ENCODE data around the gene SLC6A1. TPM values are rescaled to one million over a fixed set of nuclear protein-coding genes. Genes with fewer than 3 reads are reported as not detected.

Gene SLC6A1
- total RNA-seq, 1 experiment from 2014 or later, result not detected

GRCh38 chr3:10998542-10998941 is 6.0 kb downstream of the SLC6A1 start:
- Histone ChIP-seq H3K79me1 (ENCODE audit: insufficient read depth, low read depth, low read length, poor library complexity, severe bottlenecking) (no peaks in the 10 kb centered on the region), H3K18ac (ENCODE audit: insufficient read length, low read depth, low read length) (no peak overlapping the region), H3K23ac (ENCODE audit: insufficient read length, low read depth, low read length) (no peak overlapping the region), H4K5ac (ENCODE audit: insufficient read length, low read depth, low read length) (no peak overlapping the region), H3K79me2 (ENCODE audit: insufficient read depth, low read length) (no peaks in the 10 kb centered on the region), H2AK5ac (ENCODE audit: insufficient read length, low read length) (no peak overlapping the region), H2BK5ac (ENCODE audit: insufficient read length, low read length) (no peak overlapping the region), H3K4me2 (ENCODE audit: insufficient read depth, insufficient read length, low read length) (no peak overlapping the region), H2BK20ac (ENCODE audit: low read depth, low read length, poor library complexity, severe bottlenecking) (no peak overlapping the region), H3K9ac (ENCODE audit: extremely low read depth, insufficient read length, low read length) (no peak overlapping the region), H3K27ac (ENCODE audit: insufficient read length, low read depth, low read length) (no peak overlapping the region), H2BK120ac (ENCODE audit: low read depth, low read length, poor library complexity, severe bottlenecking) (no peak overlapping the region), H3T11ph (ENCODE audit: low read length) (no peak overlapping the region), H4K20me1 (ENCODE audit: control insufficient read depth, insufficient read depth, insufficient read length) (no peaks in the 10 kb centered on the region), H3K23me2 (ENCODE audit: insufficient read length, low read depth, low read length, poor library complexity, severe bottlenecking) (no peaks in the 10 kb centered on the region), H3K4me1 (ENCODE audit: insufficient read depth, low read length) (no peaks in the 10 kb centered on the region), H2BK12ac (ENCODE audit: insufficient read length, low read depth, low read length) (no peak overlapping the region), H4K91ac (ENCODE audit: insufficient read length, low read depth, low read length) (no peak overlapping the region), H2BK15ac (ENCODE audit: low read depth, low read length) (no peak overlapping the region), H3K27me3 (ENCODE audit: insufficient read depth, low read length) (peaks cover 20% of the 10 kb centered on the region; the same call in 1 of the 2 replicates), H4K8ac (replicated peaks; ENCODE audit: insufficient read length, low read depth, low read length) (no peak overlapping the region), H3K14ac (ENCODE audit: insufficient read depth, low read length) (no peak overlapping the region; the same call in 1 of the 2 replicates), H3K4ac (ENCODE audit: low read depth, low read length) (no peak overlapping the region), H3K9me3 (ENCODE audit: control insufficient read depth, low read depth, low read length) (no peaks in the 10 kb centered on the region), H3K56ac (ENCODE audit: insufficient read length, low read depth, low read length) (no peak overlapping the region), H2AFZ (ENCODE audit: low read length) (no peak overlapping the region)
- H3K4me1 Mint-ChIP-seq, result peaks cover 1 to 15% of the 10 kb centered on the region in 2 experiments; a peak in 3 of 4 replicates
- H3K27me3 Mint-ChIP-seq (ENCODE audit: low read depth), result peaks cover 75% of the 10 kb centered on the region
- H3K27ac Mint-ChIP-seq, result no peak overlapping the region
- no peaks in the 10 kb centered on the region; a peak in 1 of 7 replicates for H3K36me3 Mint-ChIP-seq (ENCODE audit: insufficient read depth in 1 of 3, low read depth in 3 of 3)
- TF ChIP-seq CTCF (conservative IDR thresholded peaks at IDR 0.05), result no peak
- DNase-seq, result no peak
- H3K9me3 Mint-ChIP-seq, result no peaks in the 10 kb centered on the region
- H3K4me3 Mint-ChIP-seq, result no peak overlapping the region
